ENCODE results near the gene STARD6.

The STARD6 gene

DNA sequence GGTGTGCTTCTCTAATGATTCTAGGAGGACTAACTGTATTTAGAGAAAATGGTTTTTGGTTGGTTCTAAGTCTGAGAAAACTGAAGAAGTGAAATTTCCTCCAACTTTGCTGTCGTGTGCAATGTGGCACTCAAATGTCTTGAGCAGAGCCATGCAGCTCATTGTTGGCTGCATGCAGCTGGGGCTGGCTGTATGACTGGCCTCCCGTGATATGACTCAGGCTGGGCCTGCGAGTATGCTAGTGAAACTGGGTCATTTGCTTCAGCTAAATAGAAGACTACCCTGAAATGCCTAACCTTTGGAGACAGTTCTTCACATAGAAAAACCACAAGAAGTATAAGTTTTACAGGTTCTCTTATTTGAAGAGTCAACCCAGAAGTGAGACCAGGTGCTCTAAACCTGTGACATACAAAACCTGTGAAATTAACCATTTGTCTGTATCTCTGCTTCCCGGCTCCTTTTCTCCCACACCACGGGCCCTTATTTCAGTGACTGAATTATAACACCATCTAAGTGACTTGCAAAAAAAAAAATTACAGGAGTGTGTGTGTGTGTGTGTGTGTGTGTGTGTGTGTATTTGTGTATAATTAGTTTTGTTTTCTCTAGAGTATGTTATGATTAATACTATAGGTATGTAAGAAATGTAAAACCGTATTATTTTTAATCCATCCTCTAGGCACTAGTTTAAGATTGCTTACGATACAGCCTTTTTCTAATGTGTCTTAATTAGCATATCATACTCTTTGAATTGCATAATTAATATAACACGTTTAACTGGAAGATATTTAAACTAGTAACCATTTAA, 72.5 kb downstream of the STARD6 start:
- Histone ChIP-seq H3K9me3 (ENCODE audit: low read length) (no peaks in the 10 kb centered on the region), H3K4me3 (ENCODE audit: low read depth in 1 of 2, low read length in 2 of 2) (no peak overlapping the region), H3K9ac (ENCODE audit: low read length) (no peak overlapping the region), H3K36me3 (ENCODE audit: insufficient read depth, low read length) (peaks cover 46% of the 10 kb centered on the region), H3K27ac (ENCODE audit: low read depth, low read length) (no peak overlapping the region), H3K4me1 (ENCODE audit: insufficient read depth, low read length) (no peaks in the 10 kb centered on the region), H3K27me3 (ENCODE audit: control insufficient read depth in 1 of 2, insufficient read depth in 2 of 2, low read length in 2 of 2) (no peaks in the 10 kb centered on the region)

DNA sequence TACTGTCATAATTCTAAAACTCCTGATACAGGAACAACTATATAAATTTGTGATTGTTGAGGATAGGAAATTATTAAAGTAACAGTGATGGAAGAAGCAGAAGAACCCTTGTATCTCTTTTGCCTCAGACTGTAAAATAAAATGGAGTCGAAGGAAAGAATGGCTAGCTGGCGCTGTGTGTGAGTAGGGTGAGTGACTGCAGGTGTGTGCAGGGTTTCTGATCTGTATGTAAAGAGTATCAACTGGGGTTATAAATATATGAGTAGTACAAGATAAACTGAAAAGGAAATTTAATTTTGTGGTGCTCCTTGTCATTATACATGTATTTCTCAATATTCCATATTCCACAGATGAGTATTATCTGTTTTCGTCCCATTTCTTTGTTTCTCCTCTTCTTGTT, 73.1 kb downstream of the STARD6 start:
- H3K9me3 ChIP-seq (ENCODE audit: low read length), result no peaks in the 10 kb centered on the region
- no peak overlapping the region for H3K9ac ChIP-seq (ENCODE audit: low read length)
- H3K36me3 ChIP-seq (ENCODE audit: insufficient read depth, low read length), result peaks cover 53% of the 10 kb centered on the region
- H3K27me3 ChIP-seq (ENCODE audit: control insufficient read depth in 1 of 2, insufficient read depth in 2 of 2, low read length in 2 of 2), result no peaks in the 10 kb centered on the region
- H3K4me3 ChIP-seq (ENCODE audit: low read depth in 1 of 2, low read length in 2 of 2), result no peak overlapping the region
- no peaks in the 10 kb centered on the region for H3K4me1 ChIP-seq (ENCODE audit: insufficient read depth, low read length)
- H3K27ac ChIP-seq (ENCODE audit: low read depth, low read length), result no peak overlapping the region

DNA sequence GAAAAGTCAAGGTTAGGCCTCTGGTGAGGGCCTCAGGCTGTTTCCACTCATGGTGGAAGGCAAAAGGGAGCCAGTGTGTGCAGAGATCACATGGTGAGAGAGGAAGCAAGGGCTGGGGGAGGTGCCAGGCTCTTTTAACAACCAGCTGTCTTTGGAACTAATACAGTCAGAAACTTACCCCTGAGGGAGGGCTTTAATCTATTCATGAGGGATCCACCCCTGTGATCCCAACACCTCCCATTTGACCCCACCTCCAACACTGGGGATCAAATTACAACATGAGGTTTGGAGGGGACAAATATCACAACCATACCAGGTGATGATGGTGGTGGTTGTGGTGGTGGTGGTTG, 77.5 kb downstream of the STARD6 start:
- Histone ChIP-seq H3K9ac (ENCODE audit: low read length) (no peak overlapping the region), H3K27ac (ENCODE audit: low read depth, low read length) (no peak overlapping the region), H3K36me3 (ENCODE audit: insufficient read depth, low read length) (peaks cover 39% of the 10 kb centered on the region), H3K27me3 (ENCODE audit: control insufficient read depth in 1 of 2, insufficient read depth in 2 of 2, low read length in 2 of 2) (no peaks in the 10 kb centered on the region), H3K9me3 (ENCODE audit: low read length) (no peaks in the 10 kb centered on the region), H3K4me1 (ENCODE audit: insufficient read depth, low read length) (no peaks in the 10 kb centered on the region), H3K4me3 (ENCODE audit: low read depth in 1 of 2, low read length in 2 of 2) (no peak overlapping the region)

DNA sequence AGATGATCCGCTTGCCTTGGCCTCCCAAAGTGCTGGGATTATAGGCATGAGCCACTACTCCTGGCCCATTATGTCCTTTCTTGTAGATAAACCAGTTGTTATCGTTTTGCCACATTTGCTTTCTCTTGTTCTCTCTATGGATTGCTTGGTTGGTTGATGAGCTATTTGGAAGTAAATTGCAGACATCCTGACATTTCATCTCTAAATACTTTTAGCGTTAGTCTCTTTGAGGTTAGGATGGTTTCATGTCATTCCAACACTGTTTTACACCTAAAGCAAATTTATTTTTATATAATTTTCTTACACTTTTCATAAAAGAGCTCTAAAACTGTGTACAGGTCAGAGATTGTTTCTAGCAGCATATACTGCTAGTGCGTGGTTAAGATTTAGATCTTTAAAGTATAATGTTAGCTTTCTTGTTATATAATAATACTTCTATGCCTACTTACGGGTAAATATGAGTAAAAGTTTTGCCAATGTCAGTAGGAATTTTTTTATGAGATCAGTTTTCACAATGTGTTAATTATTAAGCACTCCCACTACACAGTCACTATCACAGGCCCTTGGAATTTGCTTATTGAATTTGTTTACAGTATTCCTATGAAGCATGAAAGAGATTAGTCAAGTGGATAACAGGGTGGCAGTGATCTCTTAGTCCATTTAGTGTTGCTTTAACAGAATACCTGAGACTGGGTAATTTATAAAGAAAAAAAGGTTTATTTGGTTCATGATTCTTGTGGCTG, 78.0 kb downstream of the STARD6 start:
- H3K36me3 ChIP-seq (ENCODE audit: insufficient read depth, low read length), result peaks cover 35% of the 10 kb centered on the region
- H3K9ac ChIP-seq (ENCODE audit: low read length), result no peak overlapping the region
- no peaks in the 10 kb centered on the region for H3K27me3 ChIP-seq (ENCODE audit: control insufficient read depth in 1 of 2, insufficient read depth in 2 of 2, low read length in 2 of 2)
- H3K4me3 ChIP-seq (ENCODE audit: low read depth in 1 of 2, low read length in 2 of 2), result no peak overlapping the region
- no peak overlapping the region for H3K27ac ChIP-seq (ENCODE audit: low read depth, low read length)
- no peaks in the 10 kb centered on the region for H3K9me3 ChIP-seq (ENCODE audit: low read length)
- H3K4me1 ChIP-seq (ENCODE audit: insufficient read depth, low read length), result no peaks in the 10 kb centered on the region

DNA sequence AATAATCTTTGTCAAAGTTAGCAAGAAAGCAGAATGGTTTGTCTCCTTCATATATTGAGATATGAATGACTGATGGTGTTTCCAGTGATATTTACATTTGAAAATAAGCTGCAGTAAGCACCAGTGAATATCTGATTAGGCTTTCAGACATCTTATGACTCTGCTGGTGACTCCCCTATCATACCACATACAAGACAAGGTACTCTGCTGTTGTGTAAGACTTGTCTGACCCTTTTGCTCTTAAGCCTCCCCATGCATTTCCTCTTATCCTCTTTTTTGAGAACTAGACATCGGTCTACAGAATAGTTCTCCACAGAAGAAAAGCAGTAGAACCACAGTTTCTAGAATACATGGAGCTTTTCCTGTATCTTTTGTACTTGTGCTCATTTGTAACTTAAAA, 79.0 kb downstream of the STARD6 start:
- no peak overlapping the region for H3K27ac ChIP-seq (ENCODE audit: low read depth, low read length)
- peaks cover 25% of the 10 kb centered on the region for H3K36me3 ChIP-seq (ENCODE audit: insufficient read depth, low read length)
- H3K9me3 ChIP-seq (ENCODE audit: low read length), result no peaks in the 10 kb centered on the region
- H3K4me3 ChIP-seq (ENCODE audit: low read depth in 1 of 2, low read length in 2 of 2), result no peak overlapping the region
- H3K27me3 ChIP-seq (ENCODE audit: control insufficient read depth in 1 of 2, insufficient read depth in 2 of 2, low read length in 2 of 2), result no peaks in the 10 kb centered on the region
- no peak overlapping the region for H3K9ac ChIP-seq (ENCODE audit: low read length)
- no peaks in the 10 kb centered on the region for H3K4me1 ChIP-seq (ENCODE audit: insufficient read depth, low read length)

DNA sequence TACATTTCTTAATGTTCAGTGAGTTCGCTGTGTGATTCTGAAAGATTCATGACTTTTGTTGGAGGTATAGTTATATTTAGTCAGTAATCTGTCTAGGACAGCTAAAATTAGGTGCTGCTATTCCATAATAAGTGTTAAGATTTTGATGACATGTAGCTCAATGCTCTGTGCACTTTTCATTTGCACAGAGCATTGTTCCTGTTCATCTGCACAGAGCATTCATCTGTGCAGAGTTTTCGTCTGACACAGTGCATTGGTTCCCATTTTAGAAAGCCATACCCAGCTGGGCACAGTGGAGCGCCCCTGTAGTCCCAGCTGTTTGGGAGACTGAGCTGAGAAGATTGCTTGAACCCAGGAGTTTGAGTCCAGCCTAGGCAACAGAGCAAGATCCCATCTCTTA, 79.8 kb downstream of the STARD6 start:
- Histone ChIP-seq H3K9ac (ENCODE audit: low read length) (no peak overlapping the region), H3K36me3 (ENCODE audit: insufficient read depth, low read length) (peaks cover 25% of the 10 kb centered on the region), H3K4me1 (ENCODE audit: insufficient read depth, low read length) (no peaks in the 10 kb centered on the region), H3K27ac (ENCODE audit: low read depth, low read length) (no peak overlapping the region), H3K27me3 (ENCODE audit: control insufficient read depth in 1 of 2, insufficient read depth in 2 of 2, low read length in 2 of 2) (no peaks in the 10 kb centered on the region), H3K9me3 (ENCODE audit: low read length) (no peaks in the 10 kb centered on the region), H3K4me3 (ENCODE audit: low read depth in 1 of 2, low read length in 2 of 2) (no peak overlapping the region)
